HL-60 (cell line): ENCODE measurements around the gene ADRA2C.

Experiments used
- CTCF ChIP-seq: IDR thresholded peaks from one replicate; pipeline ENCODE4 v1.5.1; 2011; ENCODE audit warnings: low read length, control low read depth, inconsistent platforms; ENCODE audit not compliant: insufficient read depth
- GABPA ChIP-seq: IDR thresholded peaks from 2 replicates; pipeline ENCODE4 v1.6.1; 2012; ENCODE audit warnings: low read depth
- POLR2AphosphoS5 ChIP-seq: IDR thresholded peaks from 2 replicates; pipeline ENCODE4 v1.6.1; 2012; ENCODE audit warnings: low read depth

GRCh38 chr4:3809028-3809427 lies 42.8 kb downstream of the ADRA2C start:
- TF ChIP-seq CTCF (no peak), POLR2AphosphoS5 (no peak), GABPA (no peak)
